K562 (cell line): Measurements from ENCODE around the gene FUT2. TPM values are rescaled to one million over a fixed set of nuclear protein-coding genes. Genes with fewer than 3 reads are reported as not detected.

Source experiments
- CHCHD3 ChIP-seq: fragments of 250-450 bp; sonication (Bioruptor Pico); IDR thresholded peaks from 2 replicates; pipeline ENCODE4 v2.1.2; 2022; ENCODE audit warnings: mild to moderate bottlenecking
- CHD4 ChIP-seq: fragments of 200-600 bp; sonication (generic); IDR thresholded peaks from 3 replicates; pipeline ENCODE4 v1.6.1; 2012; ENCODE audit warnings: low read depth, mild to moderate bottlenecking, mixed read lengths, low read length, inconsistent platforms; ENCODE audit not compliant: insufficient read depth, insufficient replicate concordance, poor library complexity, severe bottlenecking
- COPS2 ChIP-seq: fragments of 450-650 bp; conservative IDR thresholded peaks from 2 replicates; pipeline ENCODE4 v1.6.1; 2016; ENCODE audit warnings: mild to moderate bottlenecking, moderate library complexity
- CTBP1 ChIP-seq: fragments of 450-650 bp; IDR thresholded peaks from 2 replicates; pipeline ENCODE4 v1.6.1; 2016; ENCODE audit warnings: borderline replicate concordance
- DACH1 ChIP-seq: fragments of 450-650 bp; IDR thresholded peaks from 2 replicates; pipeline ENCODE4 v1.6.1; 2018; ENCODE audit not compliant: partially characterized antibody
- DDX20 ChIP-seq: fragments of 450-650 bp; IDR thresholded peaks from 2 replicates; pipeline ENCODE4 v1.6.1; 2016; ENCODE audit warnings: missing genetic modification characterization, low read depth, mild to moderate bottlenecking, missing compliant biosample characterization, moderate library complexity
- ESRRA ChIP-seq: fragments of 450-650 bp; IDR thresholded peaks from 2 replicates; pipeline ENCODE4 v1.6.1; 2014; ENCODE audit warnings: low read depth, mild to moderate bottlenecking, moderate library complexity, borderline replicate concordance
- FIP1L1 ChIP-seq: fragments of 200-400 bp; formaldehyde crosslinking; IDR thresholded peaks from 2 replicates; pipeline ENCODE4 v1.6.1; 2018; ENCODE audit warnings: mild to moderate bottlenecking, low read depth, low read length; ENCODE audit not compliant: poor library complexity, severe bottlenecking
- FUS ChIP-seq: fragments of 200-400 bp; formaldehyde crosslinking; optimal IDR thresholded peaks from 2 replicates; pipeline ENCODE3; 2017; ENCODE audit warnings: low read depth, low read length
- GABPB1 ChIP-seq: sonication (generic); formaldehyde crosslinking; IDR thresholded peaks from 2 replicates; pipeline ENCODE4 v1.8.0; 2022; ENCODE audit warnings: mild to moderate bottlenecking, missing genetic modification reagents
- GATAD2B ChIP-seq: fragments of 450-650 bp; IDR thresholded peaks from 2 replicates; pipeline ENCODE4 v1.6.1; 2017; ENCODE audit warnings: mild to moderate bottlenecking, borderline replicate concordance
- HMGN3 ChIP-seq: IDR thresholded peaks from 2 replicates; pipeline ENCODE4 v1.6.1; 2011; ENCODE audit warnings: borderline replicate concordance, low read depth, mild to moderate bottlenecking, mixed read lengths, low read length; ENCODE audit not compliant: insufficient read length; ENCODE audit errors: extremely low read depth
- HNRNPLL ChIP-seq: fragments of 200-400 bp; formaldehyde crosslinking; IDR thresholded peaks from 2 replicates; pipeline ENCODE4 v1.6.1; 2017; ENCODE audit warnings: low read length, low read depth, mild to moderate bottlenecking; ENCODE audit not compliant: poor library complexity, severe bottlenecking
- JUNB ChIP-seq: fragments of 450-650 bp; formaldehyde crosslinking; conservative IDR thresholded peaks from 2 replicates; pipeline ENCODE4 v1.4.0; 2020; ENCODE audit warnings: mild to moderate bottlenecking
- KLF10 ChIP-seq: fragments of 250-450 bp; sonication (Bioruptor Pico); IDR thresholded peaks from 2 replicates; pipeline ENCODE4 v1.6.1; 2021; ENCODE audit warnings: matching md5 sums
- MEF2D ChIP-seq: conservative IDR thresholded peaks from 2 replicates; pipeline ENCODE4 v1.6.1; 2016; ENCODE audit warnings: low read depth, missing genetic modification characterization, missing compliant biosample characterization
- MTA3 ChIP-seq: fragments of 450-650 bp; formaldehyde crosslinking; IDR thresholded peaks from 2 replicates; pipeline ENCODE4 v1.6.1; 2017; ENCODE audit warnings: mild to moderate bottlenecking, borderline replicate concordance
- NCOA6 ChIP-seq: fragments of 450-650 bp; IDR thresholded peaks from 2 replicates; pipeline ENCODE4 v1.6.1; 2017; ENCODE audit warnings: mild to moderate bottlenecking
- RBM22 ChIP-seq: fragments of 200-400 bp; formaldehyde crosslinking; IDR thresholded peaks from 2 replicates; pipeline ENCODE4 v1.6.1; 2018; ENCODE audit warnings: low read length, low read depth; ENCODE audit not compliant: poor library complexity, severe bottlenecking
- SP1 ChIP-seq: sonication (generic); formaldehyde crosslinking; IDR thresholded peaks from 2 replicates; pipeline ENCODE4 v1.8.1; 2022; ENCODE audit warnings: mild to moderate bottlenecking, missing genetic modification reagents
- STAT5A ChIP-seq: IDR thresholded peaks from 2 replicates; pipeline ENCODE4 v1.6.1; 2012; ENCODE audit warnings: low read length, inconsistent platforms, borderline replicate concordance
- TEAD4 ChIP-seq, 2 experiments: sonication (generic) in 1 of 2; formaldehyde crosslinking in 1 of 2; IDR thresholded peaks; 2 replicates each; pipeline versions ENCODE4 v1.6.1 to v1.8.0; 2012 to 2022; ENCODE audit warnings: borderline replicate concordance in 1 of 2, inconsistent platforms in 1 of 2, low read length in 1 of 2, mild to moderate bottlenecking in 1 of 2, missing genetic modification reagents in 1 of 2
- XRCC5 ChIP-seq: fragments of 200-400 bp; formaldehyde crosslinking; IDR thresholded peaks from 2 replicates; pipeline ENCODE4 v1.6.1; 2017; ENCODE audit warnings: low read depth, mild to moderate bottlenecking, low read length
- ZC3H8 ChIP-seq: fragments of 450-650 bp; IDR thresholded peaks from 2 replicates; pipeline ENCODE4 v1.6.1; 2017
- ZFX ChIP-seq: sonication (generic); formaldehyde crosslinking; IDR thresholded peaks from 2 replicates; pipeline ENCODE4 v1.8.0; 2022; ENCODE audit warnings: mild to moderate bottlenecking, missing genetic modification reagents, moderate library complexity
- ZNF12 ChIP-seq: sonication (generic); formaldehyde crosslinking; IDR thresholded peaks from 2 replicates; pipeline ENCODE4 v1.4.0; 2020; ENCODE audit warnings: mild to moderate bottlenecking, missing genetic modification reagents
- ZNF140 ChIP-seq: fragments of 250-450 bp; sonication (Bioruptor Pico); IDR thresholded peaks from 2 replicates; pipeline ENCODE4 v1.8.0; 2021; ENCODE audit warnings: moderate library complexity, mild to moderate bottlenecking, inconsistent platforms
- ZNF311 ChIP-seq: fragments of 250-450 bp; sonication (Bioruptor Pico); IDR thresholded peaks from 2 replicates; pipeline ENCODE4 v1.4.0; 2020; ENCODE audit warnings: mild to moderate bottlenecking, moderate library complexity
- ZNF644 ChIP-seq: fragments of 200-800 bp; sonication (Bioruptor generic); IDR thresholded peaks from 2 replicates; pipeline ENCODE4 v1.6.1; 2016; ENCODE audit warnings: low read depth, missing genetic modification characterization, missing compliant biosample characterization
- ZNF764 ChIP-seq: fragments of 250-450 bp; sonication (Bioruptor Pico); IDR thresholded peaks from 2 replicates; pipeline ENCODE4 v1.4.0; 2020; ENCODE audit warnings: low read depth, mild to moderate bottlenecking, moderate library complexity
- polyA plus RNA-seq, 8 experiments: library from polyadenylated mRNA; depleted of rRNA in 4 of 8; stranded (reverse) in 5 of 8; unstranded in 3 of 8; fragments of >200 nt; fragmentation: Nextera tagmentation in 2 of 8; fragmentation: Illumina TruSeq in 1 of 8; extraction: Ambion mirVana in 2 of 8; extraction: Trizol in 1 of 8; gene quantifications; 2 replicates each; pipeline versions ENCODE4 v1.2.1 to v1.2.3, GENCODE V29; 2011 to 2014; ENCODE audit warnings: inconsistent platforms in 1 of 8, missing spikeins in 1 of 8
- total RNA-seq, 7 experiments: library from RNA; depleted of rRNA in 6 of 7; stranded (reverse); fragments of >200 nt in 6 of 7; fragmentation: Illumina TruSeq in 2 of 7; extraction: Trizol in 2 of 7; gene quantifications; 2 replicates each; pipeline versions ENCODE4 v1.2.1 to v1.2.3, GENCODE V29; 2011 to 2021; ENCODE audit warnings: low replicate concordance in 1 of 7
- TF ChIP-seq, protein P1 (sequence below): fragments of 450-650 bp; conservative IDR thresholded peaks from 2 replicates; pipeline ENCODE4 v1.6.1; 2016; ENCODE audit warnings: missing genetic modification characterization, low read depth, mild to moderate bottlenecking, missing compliant biosample characterization, moderate library complexity

FUT2 gene
- total and polyA plus RNA-seq, 9 of the 15 experiments (the other 6 are each of a cell fraction or from before 2014, with no cell fraction given): 0.03 to 0.04 TPM; not detected in 7

DNA sequence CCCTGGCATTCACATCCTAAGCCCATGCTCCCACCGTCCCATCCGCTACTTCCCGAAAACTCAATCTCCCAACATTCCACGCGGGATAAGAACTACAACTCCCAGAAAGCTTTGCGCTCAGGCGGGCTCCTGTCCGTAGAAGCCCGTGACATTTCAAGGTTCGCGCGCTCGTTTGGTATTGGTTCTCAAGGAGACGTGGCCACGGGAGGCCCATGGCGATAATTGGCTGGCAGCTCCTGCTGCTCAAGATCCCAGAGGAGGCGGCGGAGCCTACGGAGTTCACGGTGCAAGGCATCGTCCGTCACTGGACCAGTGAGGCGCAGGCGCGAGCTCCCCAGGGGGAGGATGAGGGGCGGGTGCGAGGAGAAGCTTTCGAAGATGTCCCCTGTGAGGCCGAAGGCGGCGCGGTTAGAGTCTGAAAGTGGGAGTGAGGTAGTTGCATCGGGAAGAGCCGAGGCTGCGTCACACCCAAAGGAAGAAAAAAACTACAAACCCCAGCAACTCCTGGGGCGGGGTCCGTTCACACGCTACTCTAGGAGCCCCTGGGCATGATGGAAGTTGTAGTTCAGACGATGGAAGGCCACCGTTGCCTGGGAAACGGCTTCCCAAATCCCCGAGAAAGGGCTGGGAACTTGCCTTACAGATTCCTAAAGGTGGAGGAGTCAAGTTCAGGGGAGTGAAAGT is 25.0 kb downstream of the FUT2 start (continued):
- TF ChIP-seq ZNF644 (tag): peak; percentile 86; the same call in 1 of the 2 replicates
- peak; percentile 56; the same call in 1 of the 2 replicates for TF ChIP-seq MTA3
- no peak for TF ChIP-seq FUS
- TF ChIP-seq HMGN3: no peak
- no peak for TF ChIP-seq RBM22
- TF ChIP-seq DDX20 (tag): no peak
- no peak for TF ChIP-seq JUNB (CRISPR knock-in tag)
- peak; percentile 91 for TF ChIP-seq SP1
- TF ChIP-seq ZFX: peak; percentile 74
- TF ChIP-seq TEAD4 (IDR thresholded peaks at IDR 0.05; ENCODE audit: low read length): peak; percentile 78
- TF ChIP-seq TEAD4 (CRISPR knock-in tag; IDR thresholded peaks at IDR 0.05; ENCODE audit: borderline replicate concordance): no peak
- TF ChIP-seq FIP1L1: no peak
- TF ChIP-seq NCOA6: no peak
- TF ChIP-seq XRCC5: no peak
- TF ChIP-seq CTBP1: 0 out of 2 replicates have a peak, but pooled peaks have one; percentile 14
- TF ChIP-seq ZNF140 (CRISPR knock-in tag): no peak
- TF ChIP-seq DACH1: no peak
- TF ChIP-seq COPS2: no peak
- no peak for TF ChIP-seq CHCHD3 (CRISPR knock-in tag)
- 0 out of 2 replicates have a peak, but pooled peaks have one; percentile 6 for TF ChIP-seq ESRRA
- no peak for TF ChIP-seq ZNF311 (CRISPR knock-in tag)
- no peak for TF ChIP-seq KLF10 (CRISPR knock-in tag)
- TF ChIP-seq ZNF12 (CRISPR knock-in tag): no peak
- TF ChIP-seq, protein P1, sequence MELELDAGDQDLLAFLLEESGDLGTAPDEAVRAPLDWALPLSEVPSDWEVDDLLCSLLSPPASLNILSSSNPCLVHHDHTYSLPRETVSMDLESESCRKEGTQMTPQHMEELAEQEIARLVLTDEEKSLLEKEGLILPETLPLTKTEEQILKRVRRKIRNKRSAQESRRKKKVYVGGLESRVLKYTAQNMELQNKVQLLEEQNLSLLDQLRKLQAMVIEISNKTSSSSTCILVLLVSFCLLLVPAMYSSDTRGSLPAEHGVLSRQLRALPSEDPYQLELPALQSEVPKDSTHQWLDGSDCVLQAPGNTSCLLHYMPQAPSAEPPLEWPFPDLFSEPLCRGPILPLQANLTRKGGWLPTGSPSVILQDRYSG (tag): 0 out of 2 replicates have a peak, but pooled peaks have one; percentile 23
- peak; percentile 100 for TF ChIP-seq HNRNPLL
- TF ChIP-seq ZC3H8: no peak
- TF ChIP-seq GATAD2B: no peak
- TF ChIP-seq CHD4: no peak
- no peak for TF ChIP-seq STAT5A
- TF ChIP-seq ZNF764 (CRISPR knock-in tag): no peak
- 0 out of 2 replicates have a peak, but pooled peaks have one; percentile 6 for TF ChIP-seq MEF2D
- TF ChIP-seq GABPB1 (CRISPR knock-in tag): peak; percentile 78
